ENCODE results near the gene PNRC1.

GRCh38 chr6:89032599-89032998 is 48.0 kb upstream of the PNRC1 start:
- TF ChIP-seq CREB1 (IDR thresholded peaks at IDR 0.05; ENCODE audit: low read depth) (no peak), MAX (IDR thresholded peaks at IDR 0.05) (no peak), USF1 (IDR thresholded peaks at IDR 0.05) (no peak)

Data from Ishikawa (cell line).